ENCODE results near the gene MAPK14. TPM values are rescaled to one million over a fixed set of nuclear protein-coding genes. Genes with fewer than 3 reads are reported as not detected.

The MAPK14 gene
- total RNA-seq, 1 donor from 2014 or later: 24.5 TPM

GRCh38 chr6:36073587-36073986 is 46.0 kb downstream of the MAPK14 start:
- H3K4me3 ChIP-seq: no peak overlapping the region
- no peaks in the 10 kb centered on the region for H3K9me3 ChIP-seq (replicated peaks)
- H3K4me1 ChIP-seq: peaks cover 11% of the 10 kb centered on the region
- H3K36me3 ChIP-seq: peaks cover 34% of the 10 kb centered on the region
- DNase-seq: no peak
- no peak overlapping the region for H3K27ac ChIP-seq (replicated peaks)
- intact Hi-C loops (cut with micrococcal nuclease): no loop called here
- TF ChIP-seq CTCF (IDR thresholded peaks at IDR 0.05; ENCODE audit: borderline replicate concordance): no peak
- H3K27me3 ChIP-seq (ENCODE audit: low read depth): no peaks in the 10 kb centered on the region

- DNase-seq: no peak
- intact Hi-C loops (cut with micrococcal nuclease): no loop called here
- Histone ChIP-seq H3K27ac (replicated peaks) (no peak overlapping the region), H3K4me1 (no peaks in the 10 kb centered on the region), H3K4me3 (no peak overlapping the region), H3K36me3 (peaks cover 55% of the 10 kb centered on the region), H3K9me3 (replicated peaks) (no peaks in the 10 kb centered on the region), H3K27me3 (ENCODE audit: low read depth) (no peaks in the 10 kb centered on the region)
- no peak for TF ChIP-seq CTCF (IDR thresholded peaks at IDR 0.05; ENCODE audit: borderline replicate concordance)
Observed at GRCh38 chr6:36075656-36076055, 48.0 kb downstream of the MAPK14 start.

GRCh38 chr6:36076178-36077063 is 48.8 kb downstream of the MAPK14 start:
- no peak for DNase-seq
- TF ChIP-seq CTCF (IDR thresholded peaks at IDR 0.05; ENCODE audit: borderline replicate concordance): no peak
- H3K4me1 ChIP-seq: no peaks in the 10 kb centered on the region
- peaks cover 63% of the 10 kb centered on the region for H3K36me3 ChIP-seq
- peaks cover 2% of the 10 kb centered on the region for H3K9me3 ChIP-seq (replicated peaks)
- H3K4me3 ChIP-seq: no peak overlapping the region
- intact Hi-C loops (cut with micrococcal nuclease): no loop called here
- H3K27ac ChIP-seq (replicated peaks): no peak overlapping the region
- no peaks in the 10 kb centered on the region for H3K27me3 ChIP-seq (ENCODE audit: low read depth)

GRCh38 chr6:36078159-36078558 is 50.6 kb downstream of the MAPK14 start:
- H3K27me3 ChIP-seq (ENCODE audit: low read depth): no peaks in the 10 kb centered on the region
- TF ChIP-seq CTCF (IDR thresholded peaks at IDR 0.05; ENCODE audit: borderline replicate concordance): no peak
- peaks cover 5% of the 10 kb centered on the region for H3K9me3 ChIP-seq (replicated peaks)
- no peaks in the 10 kb centered on the region for H3K4me1 ChIP-seq
- intact Hi-C loops (cut with micrococcal nuclease): no loop called here
- no peak for DNase-seq
- peaks cover 76% of the 10 kb centered on the region for H3K36me3 ChIP-seq
- no peak overlapping the region for H3K27ac ChIP-seq (replicated peaks)
- no peak overlapping the region for H3K4me3 ChIP-seq

GRCh38 chr6:36079601-36080000 is 52.0 kb downstream of the MAPK14 start:
- intact Hi-C loops (cut with micrococcal nuclease): no loop called here
- H3K4me1 ChIP-seq: no peaks in the 10 kb centered on the region
- peaks cover 87% of the 10 kb centered on the region for H3K36me3 ChIP-seq
- no peak overlapping the region for H3K27ac ChIP-seq (replicated peaks)
- H3K4me3 ChIP-seq: no peak overlapping the region
- H3K27me3 ChIP-seq (ENCODE audit: low read depth): no peaks in the 10 kb centered on the region
- no peak for TF ChIP-seq CTCF (IDR thresholded peaks at IDR 0.05; ENCODE audit: borderline replicate concordance)
- peaks cover 5% of the 10 kb centered on the region for H3K9me3 ChIP-seq (replicated peaks)
- no peak for DNase-seq
